ENCODE data around the gene FAM78A.

The FAM78A gene

DNA sequence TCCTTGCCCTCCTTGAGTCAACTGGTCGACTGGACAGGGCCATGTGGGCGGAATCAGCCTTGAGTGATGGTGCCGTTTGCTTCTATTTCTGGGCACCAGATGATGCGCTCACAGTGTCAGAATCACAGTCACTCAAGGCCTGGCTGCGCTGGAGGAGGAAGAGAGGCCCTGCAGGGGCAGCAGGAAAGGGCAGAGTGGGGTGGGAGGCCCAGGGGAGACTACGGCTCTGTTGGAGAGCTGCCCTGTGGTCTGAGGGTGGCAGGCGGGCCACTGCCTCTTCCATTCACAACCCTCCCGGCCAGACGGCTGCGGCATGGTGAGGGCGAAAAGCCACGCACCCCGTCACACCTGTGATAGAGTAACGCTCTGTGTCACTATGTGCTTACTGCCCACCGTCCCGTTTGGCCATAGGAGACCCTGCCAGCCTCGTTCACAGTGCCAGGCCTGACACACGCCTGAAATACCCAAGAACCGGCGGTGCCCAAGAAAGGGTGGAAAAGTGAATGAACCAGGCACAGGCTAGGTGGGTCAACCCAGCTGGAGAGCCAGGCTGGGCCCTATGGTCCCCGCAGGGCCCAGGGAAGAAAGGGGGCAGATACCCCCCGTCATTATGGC lies 23.1 kb upstream of the FAM78A start:
- Histone ChIP-seq H3K4me1 (ENCODE audit: control insufficient read depth, insufficient read depth, low read length) (peaks cover 4% of the 10 kb centered on the region), H3K9me3 (ENCODE audit: control insufficient read depth, low read length) (no peaks in the 10 kb centered on the region), H3K4me3 (ENCODE audit: low read length) (no peak overlapping the region), H3K27me3 (replicated peaks; ENCODE audit: control insufficient read depth, insufficient read depth, low read length) (no peaks in the 10 kb centered on the region), H3K36me3 (ENCODE audit: control insufficient read depth, insufficient read depth, low read length, severe bottlenecking) (no peaks in the 10 kb centered on the region), H3K9ac (ENCODE audit: low read length) (no peak overlapping the region)
- no peak for DNase-seq (ENCODE audit: low read depth)

DNA sequence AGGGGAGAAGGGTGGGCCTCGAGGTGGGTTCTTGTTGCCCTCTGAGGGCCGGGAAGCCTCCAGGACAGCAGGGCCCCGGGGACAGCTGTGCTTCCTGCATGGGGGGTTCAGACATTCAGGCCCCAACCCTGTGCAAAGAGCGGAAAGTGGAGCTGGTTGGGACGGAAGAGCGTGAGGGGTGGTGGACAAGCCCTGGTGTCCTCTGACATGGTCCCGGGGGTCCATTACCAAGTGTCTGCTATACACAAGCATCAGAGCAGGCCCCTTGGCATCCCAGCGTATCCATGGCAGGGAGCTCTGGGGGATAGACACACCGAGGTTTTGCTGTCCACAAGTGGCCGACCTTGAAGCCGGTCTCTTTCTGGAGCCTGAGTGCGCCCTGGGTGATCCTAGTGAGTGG lies 22.5 kb upstream of the FAM78A start:
- H3K27me3 ChIP-seq (replicated peaks; ENCODE audit: control insufficient read depth, insufficient read depth, low read length): no peaks in the 10 kb centered on the region
- no peaks in the 10 kb centered on the region for H3K9me3 ChIP-seq (ENCODE audit: control insufficient read depth, low read length)
- no peak overlapping the region for H3K4me3 ChIP-seq (ENCODE audit: low read length)
- H3K4me1 ChIP-seq (ENCODE audit: control insufficient read depth, insufficient read depth, low read length): peaks cover 4% of the 10 kb centered on the region
- H3K36me3 ChIP-seq (ENCODE audit: control insufficient read depth, insufficient read depth, low read length, severe bottlenecking): no peaks in the 10 kb centered on the region
- no peak overlapping the region for H3K9ac ChIP-seq (ENCODE audit: low read length)
- DNase-seq (ENCODE audit: low read depth): no peak

- no peaks in the 10 kb centered on the region for H3K36me3 ChIP-seq (ENCODE audit: control insufficient read depth, insufficient read depth, low read length, severe bottlenecking)
- peaks cover 4% of the 10 kb centered on the region for H3K4me1 ChIP-seq (ENCODE audit: control insufficient read depth, insufficient read depth, low read length)
- no peak overlapping the region for H3K9ac ChIP-seq (ENCODE audit: low read length)
- no peak overlapping the region for H3K4me3 ChIP-seq (ENCODE audit: low read length)
- no peaks in the 10 kb centered on the region for H3K9me3 ChIP-seq (ENCODE audit: control insufficient read depth, low read length)
- DNase-seq (ENCODE audit: low read depth): no peak
- H3K27me3 ChIP-seq (replicated peaks; ENCODE audit: control insufficient read depth, insufficient read depth, low read length): no peaks in the 10 kb centered on the region
Observed at GRCh38 chr9:131298341-131298740, 22.0 kb upstream of the FAM78A start.

DNA sequence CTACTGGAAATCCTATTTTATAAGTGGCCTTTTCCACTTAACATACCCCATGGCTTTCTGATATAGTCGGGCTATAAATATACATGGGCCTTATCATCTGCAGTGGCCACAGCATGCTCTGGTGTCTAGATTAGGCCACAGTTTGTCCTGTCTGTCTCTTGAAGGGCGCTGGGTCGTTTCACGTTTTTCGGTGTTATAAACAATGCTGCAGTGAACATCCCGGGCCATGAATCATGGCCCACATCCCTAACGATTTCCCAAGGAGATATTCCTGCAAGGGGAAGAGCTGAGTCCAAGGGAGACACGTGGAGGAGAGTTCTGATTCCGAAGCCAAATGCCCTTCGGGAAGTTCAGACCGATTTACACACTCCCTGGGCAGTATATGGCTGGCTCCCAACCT lies 21.6 kb upstream of the FAM78A start:
- Histone ChIP-seq H3K4me3 (ENCODE audit: low read length) (no peak overlapping the region), H3K9ac (ENCODE audit: low read length) (no peak overlapping the region), H3K27me3 (replicated peaks; ENCODE audit: control insufficient read depth, insufficient read depth, low read length) (no peaks in the 10 kb centered on the region), H3K9me3 (ENCODE audit: control insufficient read depth, low read length) (no peaks in the 10 kb centered on the region), H3K36me3 (ENCODE audit: control insufficient read depth, insufficient read depth, low read length, severe bottlenecking) (no peaks in the 10 kb centered on the region), H3K4me1 (ENCODE audit: control insufficient read depth, insufficient read depth, low read length) (peaks cover 4% of the 10 kb centered on the region)
- DNase-seq (ENCODE audit: low read depth): no peak

- Histone ChIP-seq H3K9ac (ENCODE audit: low read length) (no peak overlapping the region), H3K4me1 (ENCODE audit: control insufficient read depth, insufficient read depth, low read length) (peaks cover 4% of the 10 kb centered on the region), H3K9me3 (ENCODE audit: control insufficient read depth, low read length) (no peaks in the 10 kb centered on the region), H3K36me3 (ENCODE audit: control insufficient read depth, insufficient read depth, low read length, severe bottlenecking) (no peaks in the 10 kb centered on the region), H3K4me3 (ENCODE audit: low read length) (no peak overlapping the region), H3K27me3 (replicated peaks; ENCODE audit: control insufficient read depth, insufficient read depth, low read length) (no peaks in the 10 kb centered on the region)
- DNase-seq (ENCODE audit: low read depth): no peak
Observed at GRCh38 chr9:131296906-131297500, 20.7 kb upstream of the FAM78A start.

GRCh38 chr9:131296460-131296859 lies 20.1 kb upstream of the FAM78A start:
- Histone ChIP-seq H3K9ac (ENCODE audit: low read length) (no peak overlapping the region), H3K4me1 (ENCODE audit: control insufficient read depth, insufficient read depth, low read length) (peaks cover 4% of the 10 kb centered on the region), H3K36me3 (ENCODE audit: control insufficient read depth, insufficient read depth, low read length, severe bottlenecking) (no peaks in the 10 kb centered on the region), H3K27me3 (replicated peaks; ENCODE audit: control insufficient read depth, insufficient read depth, low read length) (no peaks in the 10 kb centered on the region), H3K4me3 (ENCODE audit: low read length) (no peak overlapping the region), H3K9me3 (ENCODE audit: control insufficient read depth, low read length) (no peaks in the 10 kb centered on the region)
- DNase-seq (ENCODE audit: low read depth): no peak

GRCh38 chr9:131292937-131293336 lies 16.6 kb upstream of the FAM78A start:
- Histone ChIP-seq H3K27me3 (replicated peaks; ENCODE audit: control insufficient read depth, insufficient read depth, low read length) (no peaks in the 10 kb centered on the region), H3K36me3 (ENCODE audit: control insufficient read depth, insufficient read depth, low read length, severe bottlenecking) (no peaks in the 10 kb centered on the region), H3K9me3 (ENCODE audit: control insufficient read depth, low read length) (no peaks in the 10 kb centered on the region), H3K4me1 (ENCODE audit: control insufficient read depth, insufficient read depth, low read length) (peaks cover 21% of the 10 kb centered on the region), H3K4me3 (ENCODE audit: low read length) (no peak overlapping the region), H3K9ac (ENCODE audit: low read length) (no peak overlapping the region)
- DNase-seq (ENCODE audit: low read depth): no peak

DNA sequence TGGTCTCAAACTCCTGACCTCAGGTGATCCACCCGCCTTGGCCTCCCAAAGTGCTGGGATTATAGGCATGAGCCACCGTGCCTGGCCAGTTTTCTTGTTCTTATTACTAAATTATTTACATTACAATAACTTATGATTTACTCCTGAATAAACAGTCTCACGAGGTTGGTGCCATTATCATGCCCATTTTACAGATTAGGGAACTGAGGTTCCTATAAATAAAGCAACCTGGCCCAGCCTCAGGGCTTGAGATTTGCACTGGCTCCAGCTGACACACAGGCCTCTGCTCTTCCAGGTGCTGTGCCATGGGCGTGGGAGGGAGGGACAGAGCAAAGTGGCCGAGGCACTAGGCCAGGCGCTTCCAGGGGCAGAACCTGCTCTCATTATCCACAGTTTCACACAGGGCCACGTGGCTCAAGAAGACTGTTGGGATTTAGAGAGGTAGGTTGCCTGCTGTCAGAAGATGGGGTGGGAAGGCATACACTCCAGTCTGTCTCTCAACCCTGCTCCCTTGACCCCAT lies 15.5 kb upstream of the FAM78A start:
- Histone ChIP-seq H3K4me1 (ENCODE audit: control insufficient read depth, insufficient read depth, low read length) (peaks cover 17% of the 10 kb centered on the region), H3K4me3 (ENCODE audit: low read length) (no peak overlapping the region), H3K9me3 (ENCODE audit: control insufficient read depth, low read length) (no peaks in the 10 kb centered on the region), H3K9ac (ENCODE audit: low read length) (no peak overlapping the region), H3K36me3 (ENCODE audit: control insufficient read depth, insufficient read depth, low read length, severe bottlenecking) (no peaks in the 10 kb centered on the region), H3K27me3 (replicated peaks; ENCODE audit: control insufficient read depth, insufficient read depth, low read length) (no peaks in the 10 kb centered on the region)
- DNase-seq (ENCODE audit: low read depth): no peak

DNA sequence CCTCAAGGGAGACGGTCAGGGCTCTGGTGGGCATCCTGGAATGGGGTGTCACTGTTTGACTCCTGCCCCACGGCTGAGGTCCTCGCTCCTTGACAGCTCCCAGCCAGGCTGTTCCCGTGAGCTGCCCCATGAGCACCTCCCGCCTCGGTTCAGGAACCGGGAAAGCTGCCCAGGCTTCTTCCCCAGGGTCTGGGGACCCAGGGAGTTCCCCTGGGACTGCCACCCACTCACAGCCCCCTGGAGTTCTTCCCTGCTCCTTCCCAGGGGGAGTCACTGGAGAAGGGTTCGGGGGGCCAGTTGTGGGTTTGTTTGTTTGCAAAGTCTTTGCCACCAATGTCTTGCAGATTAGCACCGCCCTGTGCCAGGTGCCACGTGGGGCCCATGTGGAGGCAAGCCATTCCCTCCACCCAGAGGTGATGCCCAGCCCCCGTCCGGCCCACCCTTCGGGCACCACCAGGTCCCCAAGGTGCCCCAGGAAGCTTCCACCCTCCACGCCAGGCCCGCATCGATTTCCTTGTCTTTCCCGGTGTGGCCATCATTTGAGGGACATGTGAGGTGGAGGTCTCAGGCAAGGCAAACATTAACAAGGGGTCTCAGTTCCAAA lies 14.6 kb upstream of the FAM78A start:
- no peaks in the 10 kb centered on the region for H3K36me3 ChIP-seq (ENCODE audit: control insufficient read depth, insufficient read depth, low read length, severe bottlenecking)
- no peaks in the 10 kb centered on the region for H3K27me3 ChIP-seq (replicated peaks; ENCODE audit: control insufficient read depth, insufficient read depth, low read length)
- peak overlapping the region; percentile 83 for H3K4me3 ChIP-seq (ENCODE audit: low read length)
- peak overlapping the region; percentile 91 for H3K9ac ChIP-seq (ENCODE audit: low read length)
- no peak for DNase-seq (ENCODE audit: low read depth)
- H3K9me3 ChIP-seq (ENCODE audit: control insufficient read depth, low read length): no peaks in the 10 kb centered on the region
- peaks cover 17% of the 10 kb centered on the region for H3K4me1 ChIP-seq (ENCODE audit: control insufficient read depth, insufficient read depth, low read length)

GRCh38 chr9:131290036-131290766 lies 13.9 kb upstream of the FAM78A start:
- Histone ChIP-seq H3K9me3 (ENCODE audit: control insufficient read depth, low read length) (no peaks in the 10 kb centered on the region), H3K4me3 (ENCODE audit: low read length) (peak overlapping the region; percentile 83), H3K27me3 (replicated peaks; ENCODE audit: control insufficient read depth, insufficient read depth, low read length) (no peaks in the 10 kb centered on the region), H3K36me3 (ENCODE audit: control insufficient read depth, insufficient read depth, low read length, severe bottlenecking) (no peaks in the 10 kb centered on the region), H3K9ac (ENCODE audit: low read length) (peak overlapping the region; percentile 91), H3K4me1 (ENCODE audit: control insufficient read depth, insufficient read depth, low read length) (peaks cover 17% of the 10 kb centered on the region)
- DNase-seq (ENCODE audit: low read depth): no peak

DNA sequence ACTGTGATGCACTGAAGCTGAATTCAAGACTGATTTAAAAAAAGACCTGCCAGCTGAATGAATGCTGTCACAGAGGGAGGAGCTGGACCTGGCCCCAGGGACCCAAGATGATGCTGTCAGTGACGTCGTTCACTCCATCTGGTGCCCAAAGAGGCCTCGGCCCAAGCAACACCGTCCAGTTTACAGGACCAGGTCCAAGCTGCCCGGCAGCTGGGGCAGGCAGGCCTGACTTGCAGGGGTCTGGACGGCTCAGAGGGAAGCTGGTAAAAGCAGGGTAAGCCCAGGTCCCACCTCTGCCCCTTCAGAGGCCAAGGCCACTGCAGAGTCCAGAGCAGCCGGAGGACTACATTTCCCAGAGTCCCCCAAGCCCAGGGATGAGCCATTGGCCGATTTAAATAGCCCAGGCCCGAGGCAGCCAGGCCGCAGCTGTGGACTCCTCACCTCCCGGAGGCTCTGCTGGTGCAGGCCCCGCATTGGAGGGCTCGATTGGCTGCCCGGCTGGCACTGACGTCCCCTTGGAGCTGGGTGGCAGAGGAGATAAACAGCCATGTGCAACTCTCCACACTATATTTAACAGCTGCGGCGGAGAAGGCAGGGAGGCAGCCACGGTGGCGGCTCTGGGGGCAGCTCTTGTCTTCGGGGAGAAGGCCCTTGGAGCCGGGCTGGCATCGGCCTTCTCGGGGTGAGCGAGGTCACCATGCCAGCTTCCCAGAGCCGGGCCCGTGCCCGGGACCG lies 13.2 kb upstream of the FAM78A start, which contains the start of gene PLPP7:
TSS of gene PLPP7 (plus strand) at position 423 of the 735 bp plus-strand sequence. CDS start at position 698, 275 bp downstream.
- no peaks in the 10 kb centered on the region for H3K36me3 ChIP-seq (ENCODE audit: control insufficient read depth, insufficient read depth, low read length, severe bottlenecking)
- DNase-seq (ENCODE audit: low read depth): peak; percentile 59
- H3K4me1 ChIP-seq (ENCODE audit: control insufficient read depth, insufficient read depth, low read length): peaks cover 17% of the 10 kb centered on the region
- peak within 1 kb of the TSS; percentile 91 for H3K9ac ChIP-seq (ENCODE audit: low read length)
- H3K4me3 ChIP-seq (ENCODE audit: low read length): peak within 1 kb of the TSS; percentile 83
- no peaks in the 10 kb centered on the region for H3K27me3 ChIP-seq (replicated peaks; ENCODE audit: control insufficient read depth, insufficient read depth, low read length)
- H3K9me3 ChIP-seq (ENCODE audit: control insufficient read depth, low read length): no peaks in the 10 kb centered on the region
